ENCODE data around the gene ELAPOR1. TPM values are rescaled to one million over a fixed set of nuclear protein-coding genes. Genes with fewer than 3 reads are reported as not detected.

Gene ELAPOR1
- total RNA-seq, 2 donors from 2014 or later, result 1.4 to 7.2 TPM

DNA sequence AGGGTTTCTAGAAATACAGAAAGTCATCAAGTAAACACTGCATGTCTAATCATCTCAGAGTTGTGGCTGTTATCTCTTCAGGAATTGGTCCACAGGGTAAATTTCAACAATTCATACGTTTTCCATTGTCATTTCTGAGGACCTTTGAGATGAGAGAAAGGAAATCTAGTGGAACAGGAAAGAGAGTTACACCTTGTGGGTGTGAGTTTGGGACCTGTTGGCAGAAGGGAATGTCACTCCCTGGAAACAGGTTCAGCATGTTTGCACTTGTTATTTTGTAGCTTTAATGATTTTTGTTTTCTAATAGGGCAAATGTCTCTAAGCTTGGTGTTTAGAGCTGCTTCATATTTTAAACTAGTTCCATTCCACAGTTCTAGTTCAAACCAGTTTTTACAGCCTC, 17.8 kb upstream of the ELAPOR1 start:
- Histone ChIP-seq H3K4me1 (ENCODE audit: control insufficient read depth in 1 of 2, low read depth in 2 of 2) (peaks cover 17 to 20% of the 10 kb centered on the region in 2 donors), H3K4me3 (no peak overlapping the region), H3K27me3 (replicated peaks; ENCODE audit: insufficient read depth) (no peaks in the 10 kb centered on the region), H3K36me3 (peaks cover 9% of the 10 kb centered on the region), H3K9me3 (no peaks in the 10 kb centered on the region), H3K27ac (no peak overlapping the region)
- no peak for DNase-seq (ENCODE audit: low spot score)
- no peak for ATAC-seq (ENCODE audit: insufficient number of reproducible peaks, low FRiP score, low read depth)
- TF ChIP-seq, protein P1, sequence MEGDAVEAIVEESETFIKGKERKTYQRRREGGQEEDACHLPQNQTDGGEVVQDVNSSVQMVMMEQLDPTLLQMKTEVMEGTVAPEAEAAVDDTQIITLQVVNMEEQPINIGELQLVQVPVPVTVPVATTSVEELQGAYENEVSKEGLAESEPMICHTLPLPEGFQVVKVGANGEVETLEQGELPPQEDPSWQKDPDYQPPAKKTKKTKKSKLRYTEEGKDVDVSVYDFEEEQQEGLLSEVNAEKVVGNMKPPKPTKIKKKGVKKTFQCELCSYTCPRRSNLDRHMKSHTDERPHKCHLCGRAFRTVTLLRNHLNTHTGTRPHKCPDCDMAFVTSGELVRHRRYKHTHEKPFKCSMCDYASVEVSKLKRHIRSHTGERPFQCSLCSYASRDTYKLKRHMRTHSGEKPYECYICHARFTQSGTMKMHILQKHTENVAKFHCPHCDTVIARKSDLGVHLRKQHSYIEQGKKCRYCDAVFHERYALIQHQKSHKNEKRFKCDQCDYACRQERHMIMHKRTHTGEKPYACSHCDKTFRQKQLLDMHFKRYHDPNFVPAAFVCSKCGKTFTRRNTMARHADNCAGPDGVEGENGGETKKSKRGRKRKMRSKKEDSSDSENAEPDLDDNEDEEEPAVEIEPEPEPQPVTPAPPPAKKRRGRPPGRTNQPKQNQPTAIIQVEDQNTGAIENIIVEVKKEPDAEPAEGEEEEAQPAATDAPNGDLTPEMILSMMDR (IDR thresholded peaks at IDR 0.05), result no peak

DNA sequence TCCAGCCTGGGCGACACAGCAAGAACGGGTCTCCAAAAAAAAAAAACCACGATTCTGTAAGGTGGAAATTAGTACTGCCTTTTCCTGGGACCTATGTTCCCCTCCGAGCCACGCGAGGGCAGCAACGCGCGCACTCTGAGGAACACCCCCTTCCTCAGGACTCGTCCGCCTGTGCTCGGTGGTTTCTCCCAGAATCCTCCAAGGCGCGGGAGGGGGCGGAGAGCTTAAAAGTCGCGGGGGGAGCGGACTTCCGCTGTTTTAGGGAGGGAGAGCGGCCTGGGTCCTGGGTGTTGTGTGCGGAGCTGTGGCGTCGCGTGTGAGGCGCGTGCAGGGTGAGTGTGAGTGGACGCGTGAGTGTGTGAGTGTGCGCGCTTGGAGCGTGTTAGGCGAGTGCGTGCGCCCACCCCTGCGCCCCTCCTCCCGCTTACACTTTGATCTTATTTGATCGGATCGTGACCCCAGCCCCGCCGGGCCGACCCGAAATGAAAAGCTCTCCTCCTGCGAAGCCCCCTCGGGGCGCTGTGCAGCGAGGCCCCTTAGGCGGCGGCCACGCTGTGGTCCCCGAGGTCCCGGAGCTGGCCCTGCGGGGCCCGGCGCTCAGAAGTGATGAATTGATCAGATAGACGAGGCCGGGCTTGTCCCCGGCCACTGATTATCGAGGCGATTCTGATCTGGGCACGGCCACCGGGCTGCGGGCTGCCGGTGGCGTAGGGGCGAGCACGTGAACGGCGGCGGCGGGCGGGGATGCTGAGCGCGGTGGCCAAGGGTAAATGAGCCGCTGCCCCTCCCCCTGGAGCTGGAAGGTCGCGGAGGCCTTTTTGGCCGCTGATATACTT, 13.8 kb upstream of the ELAPOR1 start:
- DNase-seq (ENCODE audit: low spot score), result peak; percentile 90
- ATAC-seq (ENCODE audit: insufficient number of reproducible peaks, low FRiP score, low read depth), result peak; percentile 97
- peak overlapping the region; percentile 89 to 94 for H3K27ac ChIP-seq
- H3K27me3 ChIP-seq (replicated peaks; ENCODE audit: insufficient read depth), result no peaks in the 10 kb centered on the region
- H3K36me3 ChIP-seq, result no peaks in the 10 kb centered on the region
- H3K9me3 ChIP-seq, result no peaks in the 10 kb centered on the region
- peaks cover 0 to 3% of the 10 kb centered on the region in 2 donors for H3K4me1 ChIP-seq (ENCODE audit: control insufficient read depth in 1 of 2, low read depth in 2 of 2)
- peak overlapping the region; percentile 97 for H3K4me3 ChIP-seq
- TF ChIP-seq, protein P1 (IDR thresholded peaks at IDR 0.05), result peak; percentile 73

DNA sequence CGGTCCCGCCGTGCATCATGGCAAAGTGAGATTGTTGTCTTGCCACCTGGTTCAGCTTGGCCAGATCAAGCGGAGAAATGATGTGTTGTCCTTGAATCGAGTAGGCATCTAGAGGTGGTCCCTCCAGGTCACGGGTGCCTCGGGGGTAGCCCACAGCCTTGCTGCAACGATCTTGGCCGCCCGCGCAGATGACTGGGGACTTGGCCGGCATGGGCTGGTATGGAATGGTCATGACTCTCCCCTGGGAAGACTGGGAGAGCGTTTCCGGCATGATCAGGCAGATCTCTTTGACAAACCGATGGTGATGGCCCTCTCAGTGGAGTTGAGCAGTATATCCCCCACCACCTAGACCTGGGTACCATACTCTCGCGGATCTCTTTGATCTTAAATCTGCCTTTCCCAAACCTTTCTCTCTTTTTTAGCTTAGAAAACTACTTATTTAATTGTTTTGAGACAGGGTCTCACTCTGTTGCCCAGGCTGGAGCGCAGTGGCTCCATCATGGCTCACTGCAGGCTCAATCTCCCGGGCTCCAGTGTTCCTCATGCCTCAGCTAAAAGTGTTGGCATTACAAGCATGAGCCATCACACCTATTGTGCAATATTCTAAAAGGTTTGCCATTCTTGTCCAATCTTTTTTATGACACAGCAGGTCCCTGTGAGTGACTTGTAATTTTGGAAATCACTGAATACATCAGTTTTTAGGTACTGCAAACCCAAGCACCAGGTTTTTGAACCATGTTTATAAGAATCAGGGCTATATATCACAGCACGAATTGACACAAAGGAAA, 9.4 kb upstream of the ELAPOR1 start:
- DNase-seq (ENCODE audit: low spot score) (no peak), ATAC-seq (ENCODE audit: insufficient number of reproducible peaks, low FRiP score, low read depth) (no peak)
- TF ChIP-seq, protein P1 (IDR thresholded peaks at IDR 0.05), result no peak
- Histone ChIP-seq H3K36me3 (no peaks in the 10 kb centered on the region), H3K27ac (no peak overlapping the region), H3K27me3 (replicated peaks; ENCODE audit: insufficient read depth) (no peaks in the 10 kb centered on the region), H3K9me3 (no peaks in the 10 kb centered on the region), H3K4me1 (ENCODE audit: control insufficient read depth in 1 of 2, low read depth in 2 of 2) (peaks cover 0 to 3% of the 10 kb centered on the region in 2 donors), H3K4me3 (no peak overlapping the region)

DNA sequence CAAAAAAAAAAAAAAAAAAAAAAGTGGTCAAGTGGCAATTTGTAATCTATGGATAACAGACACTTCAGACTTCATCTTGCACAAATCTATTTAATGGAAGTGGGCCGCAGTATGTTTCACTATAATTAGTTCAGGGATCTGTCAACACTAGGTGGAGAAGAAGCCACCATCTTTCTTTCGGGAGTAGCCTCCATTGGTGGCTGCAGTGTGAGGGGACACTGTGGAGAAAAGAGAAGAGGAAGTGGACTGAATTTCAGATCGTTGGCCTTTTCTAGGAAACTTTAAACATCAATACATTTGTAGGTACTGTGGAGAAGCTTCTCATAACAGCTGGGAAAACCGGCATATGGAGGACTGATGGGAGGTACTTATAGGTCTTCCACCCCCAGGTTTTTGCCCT, 8.0 kb upstream of the ELAPOR1 start:
- TF ChIP-seq, protein P1 (IDR thresholded peaks at IDR 0.05), result no peak
- Histone ChIP-seq H3K27ac (no peak overlapping the region), H3K27me3 (replicated peaks; ENCODE audit: insufficient read depth) (no peaks in the 10 kb centered on the region), H3K9me3 (no peaks in the 10 kb centered on the region), H3K36me3 (no peaks in the 10 kb centered on the region), H3K4me3 (no peak overlapping the region), H3K4me1 (ENCODE audit: control insufficient read depth in 1 of 2, low read depth in 2 of 2) (peaks cover 0 to 3% of the 10 kb centered on the region in 2 donors)
- ATAC-seq (ENCODE audit: insufficient number of reproducible peaks, low FRiP score, low read depth) (no peak), DNase-seq (ENCODE audit: low spot score) (no peak)

DNA sequence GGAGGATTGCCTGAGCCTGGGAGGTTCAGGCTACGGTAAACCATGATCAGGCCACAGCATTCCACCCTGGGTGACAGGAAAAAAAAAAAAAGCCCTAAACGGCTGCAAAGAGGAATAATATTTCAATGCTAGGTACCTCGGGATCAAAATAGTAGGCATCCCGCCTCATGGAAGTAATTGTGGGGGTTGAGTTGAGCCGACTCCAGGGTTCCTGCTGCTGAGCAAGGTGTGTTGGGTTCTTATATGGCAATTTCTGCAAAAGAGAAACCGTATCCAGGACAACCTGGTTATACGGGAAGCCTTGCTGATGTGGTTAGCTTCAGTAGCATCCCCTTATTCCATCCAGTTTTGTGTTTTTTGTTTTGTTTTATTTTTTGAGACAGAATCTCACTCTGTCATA, 6.1 kb upstream of the ELAPOR1 start:
- H3K27me3 ChIP-seq (replicated peaks; ENCODE audit: insufficient read depth), result no peaks in the 10 kb centered on the region
- no peak overlapping the region for H3K27ac ChIP-seq
- no peak for DNase-seq (ENCODE audit: low spot score)
- H3K9me3 ChIP-seq, result no peaks in the 10 kb centered on the region
- ATAC-seq (ENCODE audit: insufficient number of reproducible peaks, low FRiP score, low read depth), result no peak
- H3K36me3 ChIP-seq, result no peaks in the 10 kb centered on the region
- peaks cover 0 to 7% of the 10 kb centered on the region in 2 donors for H3K4me1 ChIP-seq (ENCODE audit: control insufficient read depth in 1 of 2, low read depth in 2 of 2)
- H3K4me3 ChIP-seq, result no peak overlapping the region
- TF ChIP-seq, protein P1 (IDR thresholded peaks at IDR 0.05), result no peak

All from thoracic aorta (tissue), 2 donors.